Measurements from ENCODE around the gene TNFRSF25. TPM values are rescaled to one million over a fixed set of nuclear protein-coding genes. Genes with fewer than 3 reads are reported as not detected.

Gene TNFRSF25
- total and polyA plus RNA-seq, 2 of the 8 experiments (the other 6 are each of a cell fraction or from before 2014, with no cell fraction given): 10.7 to 19.5 TPM

DNA sequence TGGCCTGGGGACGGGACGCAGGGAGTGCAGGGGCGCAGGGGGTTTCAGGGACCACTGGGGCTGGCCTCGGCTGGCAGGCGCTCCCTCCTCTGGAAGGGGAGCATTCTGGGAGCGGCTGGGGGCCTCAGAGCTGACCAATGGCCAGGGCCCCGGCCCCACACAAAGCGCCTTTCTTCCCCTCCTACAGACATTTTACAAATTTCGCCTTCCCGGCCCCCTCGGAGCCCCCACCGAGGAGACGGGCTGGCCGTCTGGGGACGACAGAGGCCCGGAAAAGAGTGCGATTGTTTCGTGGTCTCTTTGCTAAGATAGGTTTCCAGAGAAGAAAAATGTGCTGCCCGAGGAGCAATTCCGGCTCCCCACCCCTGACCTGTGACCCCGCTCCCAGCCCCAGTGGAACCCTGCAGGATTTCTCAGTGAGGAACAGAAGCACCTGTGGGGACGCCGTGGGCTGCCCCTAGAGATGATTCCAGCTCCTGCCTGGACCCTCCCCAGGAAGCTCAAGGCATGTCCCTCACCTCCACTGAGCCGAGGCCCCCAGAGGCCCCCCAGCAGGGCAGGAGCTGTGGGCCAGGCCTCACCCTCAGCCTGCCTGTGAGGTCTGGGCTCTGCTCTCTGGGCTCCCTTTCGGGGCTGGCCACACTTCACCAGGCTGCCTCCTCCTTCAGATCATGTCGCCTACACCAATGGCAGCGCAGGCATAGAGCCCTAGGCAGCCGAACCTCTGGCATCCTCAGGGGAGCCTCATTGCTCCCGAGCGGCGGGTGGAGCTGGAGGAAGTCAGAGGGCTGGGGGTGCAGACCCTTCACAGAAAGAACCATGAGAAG is 40.5 kb upstream of the TNFRSF25 start (continued):
- TF ChIP-seq, protein P1, sequence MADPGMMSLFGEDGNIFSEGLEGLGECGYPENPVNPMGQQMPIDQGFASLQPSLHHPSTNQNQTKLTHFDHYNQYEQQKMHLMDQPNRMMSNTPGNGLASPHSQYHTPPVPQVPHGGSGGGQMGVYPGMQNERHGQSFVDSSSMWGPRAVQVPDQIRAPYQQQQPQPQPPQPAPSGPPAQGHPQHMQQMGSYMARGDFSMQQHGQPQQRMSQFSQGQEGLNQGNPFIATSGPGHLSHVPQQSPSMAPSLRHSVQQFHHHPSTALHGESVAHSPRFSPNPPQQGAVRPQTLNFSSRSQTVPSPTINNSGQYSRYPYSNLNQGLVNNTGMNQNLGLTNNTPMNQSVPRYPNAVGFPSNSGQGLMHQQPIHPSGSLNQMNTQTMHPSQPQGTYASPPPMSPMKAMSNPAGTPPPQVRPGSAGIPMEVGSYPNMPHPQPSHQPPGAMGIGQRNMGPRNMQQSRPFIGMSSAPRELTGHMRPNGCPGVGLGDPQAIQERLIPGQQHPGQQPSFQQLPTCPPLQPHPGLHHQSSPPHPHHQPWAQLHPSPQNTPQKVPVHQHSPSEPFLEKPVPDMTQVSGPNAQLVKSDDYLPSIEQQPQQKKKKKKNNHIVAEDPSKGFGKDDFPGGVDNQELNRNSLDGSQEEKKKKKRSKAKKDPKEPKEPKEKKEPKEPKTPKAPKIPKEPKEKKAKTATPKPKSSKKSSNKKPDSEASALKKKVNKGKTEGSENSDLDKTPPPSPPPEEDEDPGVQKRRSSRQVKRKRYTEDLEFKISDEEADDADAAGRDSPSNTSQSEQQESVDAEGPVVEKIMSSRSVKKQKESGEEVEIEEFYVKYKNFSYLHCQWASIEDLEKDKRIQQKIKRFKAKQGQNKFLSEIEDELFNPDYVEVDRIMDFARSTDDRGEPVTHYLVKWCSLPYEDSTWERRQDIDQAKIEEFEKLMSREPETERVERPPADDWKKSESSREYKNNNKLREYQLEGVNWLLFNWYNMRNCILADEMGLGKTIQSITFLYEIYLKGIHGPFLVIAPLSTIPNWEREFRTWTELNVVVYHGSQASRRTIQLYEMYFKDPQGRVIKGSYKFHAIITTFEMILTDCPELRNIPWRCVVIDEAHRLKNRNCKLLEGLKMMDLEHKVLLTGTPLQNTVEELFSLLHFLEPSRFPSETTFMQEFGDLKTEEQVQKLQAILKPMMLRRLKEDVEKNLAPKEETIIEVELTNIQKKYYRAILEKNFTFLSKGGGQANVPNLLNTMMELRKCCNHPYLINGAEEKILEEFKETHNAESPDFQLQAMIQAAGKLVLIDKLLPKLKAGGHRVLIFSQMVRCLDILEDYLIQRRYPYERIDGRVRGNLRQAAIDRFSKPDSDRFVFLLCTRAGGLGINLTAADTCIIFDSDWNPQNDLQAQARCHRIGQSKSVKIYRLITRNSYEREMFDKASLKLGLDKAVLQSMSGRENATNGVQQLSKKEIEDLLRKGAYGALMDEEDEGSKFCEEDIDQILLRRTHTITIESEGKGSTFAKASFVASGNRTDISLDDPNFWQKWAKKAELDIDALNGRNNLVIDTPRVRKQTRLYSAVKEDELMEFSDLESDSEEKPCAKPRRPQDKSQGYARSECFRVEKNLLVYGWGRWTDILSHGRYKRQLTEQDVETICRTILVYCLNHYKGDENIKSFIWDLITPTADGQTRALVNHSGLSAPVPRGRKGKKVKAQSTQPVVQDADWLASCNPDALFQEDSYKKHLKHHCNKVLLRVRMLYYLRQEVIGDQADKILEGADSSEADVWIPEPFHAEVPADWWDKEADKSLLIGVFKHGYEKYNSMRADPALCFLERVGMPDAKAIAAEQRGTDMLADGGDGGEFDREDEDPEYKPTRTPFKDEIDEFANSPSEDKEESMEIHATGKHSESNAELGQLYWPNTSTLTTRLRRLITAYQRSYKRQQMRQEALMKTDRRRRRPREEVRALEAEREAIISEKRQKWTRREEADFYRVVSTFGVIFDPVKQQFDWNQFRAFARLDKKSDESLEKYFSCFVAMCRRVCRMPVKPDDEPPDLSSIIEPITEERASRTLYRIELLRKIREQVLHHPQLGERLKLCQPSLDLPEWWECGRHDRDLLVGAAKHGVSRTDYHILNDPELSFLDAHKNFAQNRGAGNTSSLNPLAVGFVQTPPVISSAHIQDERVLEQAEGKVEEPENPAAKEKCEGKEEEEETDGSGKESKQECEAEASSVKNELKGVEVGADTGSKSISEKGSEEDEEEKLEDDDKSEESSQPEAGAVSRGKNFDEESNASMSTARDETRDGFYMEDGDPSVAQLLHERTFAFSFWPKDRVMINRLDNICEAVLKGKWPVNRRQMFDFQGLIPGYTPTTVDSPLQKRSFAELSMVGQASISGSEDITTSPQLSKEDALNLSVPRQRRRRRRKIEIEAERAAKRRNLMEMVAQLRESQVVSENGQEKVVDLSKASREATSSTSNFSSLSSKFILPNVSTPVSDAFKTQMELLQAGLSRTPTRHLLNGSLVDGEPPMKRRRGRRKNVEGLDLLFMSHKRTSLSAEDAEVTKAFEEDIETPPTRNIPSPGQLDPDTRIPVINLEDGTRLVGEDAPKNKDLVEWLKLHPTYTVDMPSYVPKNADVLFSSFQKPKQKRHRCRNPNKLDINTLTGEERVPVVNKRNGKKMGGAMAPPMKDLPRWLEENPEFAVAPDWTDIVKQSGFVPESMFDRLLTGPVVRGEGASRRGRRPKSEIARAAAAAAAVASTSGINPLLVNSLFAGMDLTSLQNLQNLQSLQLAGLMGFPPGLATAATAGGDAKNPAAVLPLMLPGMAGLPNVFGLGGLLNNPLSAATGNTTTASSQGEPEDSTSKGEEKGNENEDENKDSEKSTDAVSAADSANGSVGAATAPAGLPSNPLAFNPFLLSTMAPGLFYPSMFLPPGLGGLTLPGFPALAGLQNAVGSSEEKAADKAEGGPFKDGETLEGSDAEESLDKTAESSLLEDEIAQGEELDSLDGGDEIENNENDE (IDR thresholded peaks at IDR 0.05; ENCODE audit: insufficient replicate concordance, low read length): no peak
- no peak for TF ChIP-seq TAF7 (optimal IDR thresholded peaks at IDR 0.05; ENCODE audit: borderline replicate concordance, low read depth, low read length)
- TF ChIP-seq NRF1 (IDR thresholded peaks at IDR 0.05; ENCODE audit: low read depth, low read length): no peak
- no peak for TF ChIP-seq EP300 (IDR thresholded peaks at IDR 0.05; ENCODE audit: borderline replicate concordance in 1 of 2, low read depth in 2 of 2, low read length in 2 of 2)
- TF ChIP-seq SIRT6 (IDR thresholded peaks at IDR 0.05; ENCODE audit: low read length): no peak
- no peak for TF ChIP-seq TEAD4 (IDR thresholded peaks at IDR 0.05; ENCODE audit: low read depth, low read length)

Measured in H1 (cell line).